ENCODE measurements around the gene TMEM127.
"Not testable (repeated sequence)": the region's sequence is repeated elsewhere in the genome, so short reads cannot be mapped to it uniquely, and the experiment has no call there.

Gene TMEM127

GRCh38 chr2:96241227-96241626 lies 24.6 kb downstream of the TMEM127 start:
- Mint-ChIP-seq H3K27ac (peak overlapping the region; percentile 93), H3K27me3 (ENCODE audit: low read depth) (no peaks in the 10 kb centered on the region), H3K9me3 (peaks cover 7% of the 10 kb centered on the region), H3K36me3 (ENCODE audit: low read depth) (peaks cover 30% of the 10 kb centered on the region), H3K4me1 (ENCODE audit: low read depth) (peaks cover 39% of the 10 kb centered on the region), H3K4me3 (peak overlapping the region; percentile 72)
- DNase-seq (ENCODE audit: low spot score), result no peak

- peaks cover 2% of the 10 kb centered on the region for H3K9me3 Mint-ChIP-seq
- H3K36me3 Mint-ChIP-seq (ENCODE audit: low read depth), result peaks cover 25% of the 10 kb centered on the region
- peaks cover 31% of the 10 kb centered on the region for H3K4me1 Mint-ChIP-seq (ENCODE audit: low read depth)
- H3K27ac Mint-ChIP-seq, result peak overlapping the region; percentile 93
- no peak overlapping the region for H3K4me3 Mint-ChIP-seq
- no peak for DNase-seq (ENCODE audit: low spot score)
- no peaks in the 10 kb centered on the region for H3K27me3 Mint-ChIP-seq (ENCODE audit: low read depth)
Observed at GRCh38 chr2:96240341-96241038, 25.3 kb downstream of the TMEM127 start.

DNA sequence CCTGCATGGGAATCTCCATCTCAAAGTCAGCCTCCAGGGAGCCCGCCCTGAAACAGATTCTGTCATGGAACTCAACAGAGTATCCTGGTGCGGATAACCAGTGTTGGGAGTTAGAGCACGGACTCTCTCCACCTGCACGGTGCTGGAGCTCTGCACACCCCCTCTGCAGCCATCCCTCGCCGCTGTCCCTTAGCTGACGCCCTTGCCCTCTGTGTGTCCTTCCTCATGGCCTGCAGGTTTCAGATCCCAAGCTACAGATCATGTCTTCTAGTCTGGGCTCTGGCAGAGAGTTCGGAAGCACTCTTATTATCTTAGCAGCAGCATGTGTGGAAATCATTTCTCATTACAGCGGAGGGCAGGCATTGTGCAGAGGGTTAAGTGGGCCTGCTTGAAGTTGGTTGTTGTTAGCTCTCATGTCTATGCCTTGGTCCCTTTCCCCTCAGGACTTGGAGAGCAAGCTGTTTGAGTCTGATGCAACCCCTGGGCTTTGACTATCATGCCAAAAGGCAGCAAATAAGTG lies 26.0 kb downstream of the TMEM127 start:
- Mint-ChIP-seq H3K36me3 (ENCODE audit: low read depth) (peaks cover 22% of the 10 kb centered on the region), H3K9me3 (no peaks in the 10 kb centered on the region), H3K4me1 (ENCODE audit: low read depth) (peaks cover 28% of the 10 kb centered on the region), H3K4me3 (no peak overlapping the region), H3K27ac (no peak overlapping the region), H3K27me3 (ENCODE audit: low read depth) (no peaks in the 10 kb centered on the region)
- no peak for DNase-seq (ENCODE audit: low spot score)

- no peak for DNase-seq (ENCODE audit: low spot score)
- Mint-ChIP-seq H3K36me3 (ENCODE audit: low read depth) (peaks cover 18% of the 10 kb centered on the region), H3K4me3 (no peak overlapping the region), H3K27ac (no peak overlapping the region), H3K4me1 (ENCODE audit: low read depth) (peaks cover 25% of the 10 kb centered on the region), H3K27me3 (ENCODE audit: low read depth) (no peaks in the 10 kb centered on the region), H3K9me3 (no peaks in the 10 kb centered on the region)
Observed at GRCh38 chr2:96239091-96239490, 26.7 kb downstream of the TMEM127 start.

DNA sequence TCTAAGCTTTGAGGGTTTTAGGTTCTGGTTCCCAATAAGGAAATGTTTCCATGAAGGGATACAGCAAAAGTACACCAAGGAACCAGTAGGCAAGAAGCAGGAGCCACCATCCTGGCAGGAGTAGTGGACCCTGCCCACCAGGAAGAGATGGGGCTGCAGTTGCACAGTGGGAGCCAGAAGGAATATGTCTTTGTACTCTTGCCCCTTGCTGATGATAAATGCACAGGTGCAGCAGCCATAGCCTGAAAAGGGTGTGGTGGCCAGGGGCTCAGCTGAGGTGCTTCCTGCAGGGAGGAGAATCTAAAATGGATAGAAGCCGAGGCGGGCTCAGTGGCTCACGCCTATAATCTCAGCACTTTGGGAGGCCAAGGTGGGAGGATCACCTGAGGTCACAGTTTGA lies 27.5 kb downstream of the TMEM127 start:
- Mint-ChIP-seq H3K27ac (no peak overlapping the region), H3K36me3 (ENCODE audit: low read depth) (peaks cover 17% of the 10 kb centered on the region), H3K9me3 (no peaks in the 10 kb centered on the region), H3K27me3 (ENCODE audit: low read depth) (no peaks in the 10 kb centered on the region), H3K4me3 (no peak overlapping the region), H3K4me1 (ENCODE audit: low read depth) (peaks cover 24% of the 10 kb centered on the region)
- no peak for DNase-seq (ENCODE audit: low spot score)

DNA sequence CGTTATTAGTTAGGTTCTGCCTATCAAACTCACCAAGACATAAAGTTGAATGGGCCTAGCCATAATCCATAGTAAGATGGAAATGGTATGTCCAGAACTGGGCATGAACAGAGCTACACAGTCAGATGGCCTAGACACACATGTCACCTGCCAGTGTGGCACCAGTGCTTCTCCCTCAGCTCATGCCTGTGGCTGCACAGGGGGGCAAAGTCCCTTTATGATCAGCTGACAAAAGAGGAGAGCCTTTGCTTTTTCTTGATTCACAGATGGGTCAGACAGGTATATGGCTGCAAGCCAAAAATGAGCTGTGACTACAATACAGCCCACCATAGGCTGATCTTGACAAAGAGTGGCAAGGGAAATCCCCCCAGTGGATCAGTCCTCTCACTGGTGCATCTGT lies 28.9 kb downstream of the TMEM127 start:
- H3K27ac Mint-ChIP-seq, result no peak overlapping the region
- H3K9me3 Mint-ChIP-seq, result no peaks in the 10 kb centered on the region

GRCh38 chr2:96233880-96234316 lies 31.9 kb downstream of the TMEM127 start:
- no peak for DNase-seq (ENCODE audit: low spot score)
- no peaks in the 10 kb centered on the region for H3K9me3 Mint-ChIP-seq
- no peak overlapping the region for H3K27ac Mint-ChIP-seq
- H3K4me3 Mint-ChIP-seq, result no peak overlapping the region
- H3K27me3 Mint-ChIP-seq (ENCODE audit: low read depth), result no peaks in the 10 kb centered on the region
- H3K36me3 Mint-ChIP-seq (ENCODE audit: low read depth), result peaks cover 5% of the 10 kb centered on the region
- H3K4me1 Mint-ChIP-seq (ENCODE audit: low read depth), result no peaks in the 10 kb centered on the region

More for the DNA sequence above, 28.9 kb downstream of the TMEM127 start:
- Mint-ChIP-seq H3K4me3 (no peak overlapping the region), H3K36me3 (ENCODE audit: low read depth) (peaks cover 8% of the 10 kb centered on the region), H3K4me1 (ENCODE audit: low read depth) (peaks cover 10% of the 10 kb centered on the region), H3K27me3 (ENCODE audit: low read depth) (no peaks in the 10 kb centered on the region)
- no peak for DNase-seq (ENCODE audit: low spot score)

DNA sequence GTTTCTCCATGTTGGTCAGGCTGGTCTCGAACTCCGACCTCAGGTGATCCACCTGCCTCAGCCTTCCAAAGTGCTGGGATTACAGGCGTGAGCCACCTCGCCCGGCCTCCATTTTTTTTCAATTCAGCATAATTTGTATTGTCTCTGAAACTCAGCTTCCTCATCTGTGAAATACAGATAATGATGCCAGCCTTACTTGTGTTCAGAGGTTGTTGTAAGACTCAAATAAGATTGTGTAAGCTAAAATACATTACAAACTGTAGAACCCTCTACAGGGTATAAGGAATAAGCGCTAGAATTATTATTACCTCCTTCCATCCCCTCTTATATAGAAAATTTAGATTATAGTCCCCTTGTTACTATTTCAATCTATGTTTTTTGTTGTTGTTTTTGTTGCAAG lies 32.4 kb downstream of the TMEM127 start:
- Mint-ChIP-seq H3K4me3 (no peak overlapping the region), H3K9me3 (no peaks in the 10 kb centered on the region), H3K36me3 (ENCODE audit: low read depth) (peaks cover 5% of the 10 kb centered on the region), H3K4me1 (ENCODE audit: low read depth) (no peaks in the 10 kb centered on the region), H3K27me3 (ENCODE audit: low read depth) (no peaks in the 10 kb centered on the region), H3K27ac (no peak overlapping the region)
- no peak for DNase-seq (ENCODE audit: low spot score)

DNA sequence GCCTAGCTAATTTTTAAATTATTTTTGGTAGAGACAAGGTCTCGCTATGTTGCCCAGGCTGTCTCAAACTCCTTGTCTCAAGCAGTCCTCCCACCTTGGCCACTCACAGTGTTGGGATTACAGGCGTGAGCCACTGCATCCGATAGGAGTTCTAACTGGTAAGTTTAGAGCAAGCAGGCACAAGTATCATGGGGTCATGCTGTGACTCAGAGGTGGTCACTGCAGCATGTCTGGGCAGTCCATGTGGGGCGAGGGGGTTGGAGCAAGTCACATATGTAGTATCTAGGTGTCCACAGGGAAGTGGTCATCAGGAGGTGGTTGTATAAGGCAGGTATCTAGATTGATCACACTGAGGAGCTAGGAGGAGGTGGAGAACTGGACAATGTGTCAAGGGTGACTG lies 34.5 kb downstream of the TMEM127 start:
- Mint-ChIP-seq H3K4me3 (no peak overlapping the region), H3K9me3 (no peaks in the 10 kb centered on the region), H3K27ac (no peak overlapping the region), H3K4me1 (ENCODE audit: low read depth) (no peaks in the 10 kb centered on the region), H3K36me3 (ENCODE audit: low read depth) (peaks cover 3% of the 10 kb centered on the region), H3K27me3 (ENCODE audit: low read depth) (no peaks in the 10 kb centered on the region)
- DNase-seq (ENCODE audit: low spot score), result no peak

GRCh38 chr2:96225016-96225533 lies 40.7 kb downstream of the TMEM127 start:
- peaks cover 1% of the 10 kb centered on the region for H3K36me3 Mint-ChIP-seq (ENCODE audit: low read depth)
- H3K4me3 Mint-ChIP-seq, result no peak overlapping the region
- H3K27me3 Mint-ChIP-seq (ENCODE audit: low read depth), result no peaks in the 10 kb centered on the region
- DNase-seq (ENCODE audit: low spot score), result no peak
- no peaks in the 10 kb centered on the region for H3K9me3 Mint-ChIP-seq
- peak overlapping the region; percentile 73 for H3K27ac Mint-ChIP-seq
- H3K4me1 Mint-ChIP-seq (ENCODE audit: low read depth), result peaks cover 9% of the 10 kb centered on the region

- H3K27ac Mint-ChIP-seq; DNase-seq (ENCODE audit: low spot score); H3K27me3 Mint-ChIP-seq (ENCODE audit: low read depth); H3K9me3 Mint-ChIP-seq; H3K4me3 Mint-ChIP-seq; H3K4me1 Mint-ChIP-seq (ENCODE audit: low read depth); H3K36me3 Mint-ChIP-seq (ENCODE audit: low read depth): not testable (repeated sequence)
Observed at GRCh38 chr2:96221106-96221505, 44.7 kb downstream of the TMEM127 start.

DNA sequence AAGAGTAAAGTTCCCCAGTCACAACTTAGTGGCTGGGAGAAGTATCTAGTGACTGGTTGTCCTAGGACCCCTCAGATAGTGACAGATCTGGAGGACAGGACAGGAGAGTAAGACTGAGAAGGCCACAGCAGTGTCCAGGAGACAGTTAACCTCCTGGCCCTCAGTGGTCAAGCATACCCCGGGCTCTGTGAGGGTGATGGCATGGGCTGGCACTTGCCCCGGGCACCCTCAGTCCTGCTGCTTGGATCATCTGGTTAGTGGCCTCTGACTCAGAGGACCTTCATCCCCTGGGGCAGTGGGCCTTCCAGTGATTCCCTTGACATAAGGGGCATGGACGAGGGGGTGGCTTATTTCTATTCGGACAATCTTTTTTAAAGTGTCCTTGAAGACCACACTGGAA lies 45.8 kb downstream of the TMEM127 start:
- H3K36me3 Mint-ChIP-seq (ENCODE audit: low read depth); H3K4me3 Mint-ChIP-seq; H3K27me3 Mint-ChIP-seq (ENCODE audit: low read depth); H3K27ac Mint-ChIP-seq; DNase-seq (ENCODE audit: low spot score); H3K9me3 Mint-ChIP-seq; H3K4me1 Mint-ChIP-seq (ENCODE audit: low read depth): not testable (repeated sequence)

- no peaks in the 10 kb centered on the region for H3K27me3 Mint-ChIP-seq (ENCODE audit: low read depth)
- no peaks in the 10 kb centered on the region for H3K9me3 Mint-ChIP-seq
- no peak overlapping the region for H3K27ac Mint-ChIP-seq
- no peak overlapping the region for H3K4me3 Mint-ChIP-seq
- DNase-seq (ENCODE audit: low spot score), result no peak
- no peaks in the 10 kb centered on the region for H3K36me3 Mint-ChIP-seq (ENCODE audit: low read depth)
- H3K4me1 Mint-ChIP-seq (ENCODE audit: low read depth), result no peaks in the 10 kb centered on the region
Observed at GRCh38 chr2:96218508-96219131, 47.2 kb downstream of the TMEM127 start.

DNA sequence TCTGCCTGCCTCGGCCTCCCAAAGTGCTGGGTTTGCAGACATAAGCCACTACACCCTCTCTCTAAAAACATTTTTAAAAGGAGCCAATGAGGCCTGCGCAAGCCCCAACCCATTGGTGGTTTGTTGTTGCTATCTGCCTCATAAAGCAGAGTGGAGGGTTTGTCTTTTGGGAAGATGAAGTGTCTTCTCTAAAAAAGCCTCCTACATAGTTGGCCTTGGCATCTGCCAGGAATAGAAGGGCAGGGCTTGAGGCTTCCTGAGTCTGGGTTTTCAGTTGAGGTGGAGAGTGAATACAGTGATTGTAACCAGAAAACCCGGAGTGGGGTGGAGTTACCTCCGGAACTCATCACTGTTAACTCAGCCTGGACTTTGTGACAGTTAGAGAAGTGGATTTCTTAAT lies 51.2 kb downstream of the TMEM127 start:
- Mint-ChIP-seq H3K4me1 (ENCODE audit: low read depth) (peaks cover 6% of the 10 kb centered on the region), H3K27ac (no peak overlapping the region), H3K4me3 (no peak overlapping the region), H3K36me3 (ENCODE audit: low read depth) (no peaks in the 10 kb centered on the region), H3K27me3 (ENCODE audit: low read depth) (no peaks in the 10 kb centered on the region), H3K9me3 (no peaks in the 10 kb centered on the region)
- DNase-seq (ENCODE audit: low spot score), result no peak

All from T-helper 2 cell treated with Interferon-gamma antibody and Interleukin-4, amounts not matched to agents 5 μg/mL and 100 μg/mL, for 36 hours (primary cell).